Activated CD4-positive, alpha-beta T cell treated with anti-CD3 and anti-CD28 coated beads, Interleukin-2, amount 10 ng/mL, durations not matched to agents 24 days and 14 days (primary cell): Measurements from ENCODE around the gene IL34. TPM values are rescaled to one million over a fixed set of nuclear protein-coding genes. Genes with fewer than 3 reads are reported as not detected.

Source experiments
- DNase-seq: peaks from one replicate; pipeline ENCODE4 v3.0.0; 2022
- H3K27ac Mint-ChIP-seq: one replicate; pipeline ENCODE4 v1.8.0; 2022; ENCODE audit warnings: mild to moderate bottlenecking, mixed read lengths
- H3K27me3 Mint-ChIP-seq: one replicate; pipeline ENCODE4 v1.8.0; 2022; ENCODE audit warnings: mixed read lengths
- H3K36me3 Mint-ChIP-seq: one replicate; pipeline ENCODE4 v1.8.0; 2022; ENCODE audit warnings: low read depth, mild to moderate bottlenecking, mixed read lengths
- H3K4me1 Mint-ChIP-seq: one replicate; pipeline ENCODE4 v1.8.0; 2021; ENCODE audit warnings: mixed read lengths
- H3K4me3 Mint-ChIP-seq: one replicate; pipeline ENCODE4 v1.8.0; 2022; ENCODE audit warnings: mild to moderate bottlenecking, moderate library complexity, mixed read lengths
- H3K9me3 Mint-ChIP-seq: one replicate; pipeline ENCODE4 v1.8.0; 2021; ENCODE audit warnings: mixed read lengths
- intact Hi-C: fragments of 100-400 bp; cut with micrococcal nuclease; formaldehyde crosslinking; loops from one replicate; pipeline ENCODE4 v1.15.1; 2023
- total RNA-seq: library from RNA; stranded (reverse); gene quantifications from 2 replicates; pipeline ENCODE4 v1.2.3, GENCODE V29; 2022

IL34 gene
- total RNA-seq, 1 donor from 2014 or later, result 0.30 TPM

DNA sequence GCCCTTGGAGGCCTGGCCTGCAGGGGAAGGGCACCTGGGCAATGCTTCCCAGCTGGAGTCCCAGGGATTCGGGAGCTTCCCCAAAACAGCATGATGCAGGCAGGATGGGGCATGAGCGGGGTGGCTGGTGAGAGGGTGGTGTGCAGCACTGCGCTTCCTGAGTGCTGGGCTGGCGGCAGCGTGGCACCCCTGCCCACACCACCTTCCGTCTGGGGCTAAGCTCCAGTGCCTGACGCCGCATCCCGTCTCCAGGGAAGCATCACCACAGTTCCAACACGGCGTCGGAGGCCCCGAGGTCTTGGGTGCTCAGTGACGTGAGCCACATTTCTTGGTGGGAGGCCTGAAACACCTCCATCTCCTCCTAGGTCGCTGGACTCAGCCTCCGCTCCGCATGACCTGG is 53.3 kb downstream of the IL34 start:
- intact Hi-C loops, result loop anchor here (5.0 kb wide), 1 partner anchor 38 kb away; no protein-coding TSS in a partner anchor
- Mint-ChIP-seq H3K36me3 (peaks cover 6% of the 10 kb centered on the region), H3K9me3 (no peaks in the 10 kb centered on the region), H3K27ac (no peak overlapping the region), H3K4me3 (no peak overlapping the region), H3K4me1 (peaks cover 20% of the 10 kb centered on the region), H3K27me3 (no peaks in the 10 kb centered on the region)
- no peak for DNase-seq

DNA sequence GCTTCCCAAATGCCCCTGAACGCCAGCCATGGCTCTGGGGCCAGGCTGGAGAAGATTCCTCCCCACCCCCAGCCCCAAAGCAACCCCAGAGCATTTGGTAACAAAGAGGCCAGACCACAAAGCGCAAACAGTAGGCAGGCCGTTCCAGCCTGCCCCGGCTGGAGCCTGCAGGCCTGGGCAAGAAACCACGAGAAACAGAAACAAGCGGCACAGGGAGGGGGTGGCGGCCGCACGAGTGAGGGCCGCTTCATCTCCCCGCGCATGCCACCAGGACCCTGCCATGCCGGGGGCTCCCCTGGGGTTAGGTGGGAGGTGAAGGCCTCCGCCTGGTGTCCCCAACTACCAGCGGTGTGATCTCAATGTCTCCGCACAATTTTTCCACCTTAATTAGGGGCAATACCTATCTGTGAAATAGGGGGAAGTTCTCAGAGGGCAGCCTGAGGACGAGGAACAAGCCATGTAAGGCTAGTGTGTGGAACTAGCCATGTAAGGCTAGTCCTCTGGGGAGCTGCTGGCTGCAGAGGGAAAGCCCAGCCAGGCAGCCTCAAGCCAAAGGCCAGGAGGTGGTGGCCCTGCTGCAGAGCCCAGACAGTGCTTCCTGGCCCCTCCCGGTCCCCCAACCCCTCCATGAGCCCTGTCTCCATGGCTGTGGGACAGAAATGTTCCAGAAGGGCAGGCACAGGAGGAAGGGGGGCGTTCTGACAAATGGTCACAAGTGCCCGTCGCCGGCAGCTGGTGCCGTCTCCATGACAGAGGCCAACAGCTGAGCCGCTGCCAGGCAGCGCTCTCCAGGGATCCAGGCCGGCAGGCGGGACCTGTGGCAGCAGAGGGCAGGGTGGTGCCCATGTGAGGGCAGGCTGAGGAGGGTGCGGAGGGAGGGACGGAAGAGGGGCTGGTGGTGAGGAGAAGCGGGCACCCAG is 54.0 kb downstream of the IL34 start:
- no peaks in the 10 kb centered on the region for H3K27me3 Mint-ChIP-seq
- no peak for DNase-seq
- no peak overlapping the region for H3K27ac Mint-ChIP-seq
- H3K4me3 Mint-ChIP-seq, result no peak overlapping the region
- H3K36me3 Mint-ChIP-seq, result peaks cover 4% of the 10 kb centered on the region
- peaks cover 18% of the 10 kb centered on the region for H3K4me1 Mint-ChIP-seq
- no peaks in the 10 kb centered on the region for H3K9me3 Mint-ChIP-seq
- intact Hi-C loops, result no loop called here

- intact Hi-C loops, result no loop called here
- DNase-seq, result no peak
- peaks cover 4% of the 10 kb centered on the region for H3K36me3 Mint-ChIP-seq
- H3K4me1 Mint-ChIP-seq, result peaks cover 11% of the 10 kb centered on the region
- no peaks in the 10 kb centered on the region for H3K27me3 Mint-ChIP-seq
- no peak overlapping the region for H3K4me3 Mint-ChIP-seq
- H3K9me3 Mint-ChIP-seq, result no peaks in the 10 kb centered on the region
- no peak overlapping the region for H3K27ac Mint-ChIP-seq
Measured at GRCh38 chr16:70701036-70701435, 54.7 kb downstream of the IL34 start.

- peak overlapping the region; percentile 11 for H3K27ac Mint-ChIP-seq
- DNase-seq, result no peak
- H3K36me3 Mint-ChIP-seq, result peaks cover 4% of the 10 kb centered on the region
- peaks cover 7% of the 10 kb centered on the region for H3K4me1 Mint-ChIP-seq
- no peaks in the 10 kb centered on the region for H3K27me3 Mint-ChIP-seq
- H3K4me3 Mint-ChIP-seq, result no peak overlapping the region
- intact Hi-C loops, result no loop called here
- no peaks in the 10 kb centered on the region for H3K9me3 Mint-ChIP-seq
Measured at GRCh38 chr16:70701596-70701995, 55.2 kb downstream of the IL34 start.

DNA sequence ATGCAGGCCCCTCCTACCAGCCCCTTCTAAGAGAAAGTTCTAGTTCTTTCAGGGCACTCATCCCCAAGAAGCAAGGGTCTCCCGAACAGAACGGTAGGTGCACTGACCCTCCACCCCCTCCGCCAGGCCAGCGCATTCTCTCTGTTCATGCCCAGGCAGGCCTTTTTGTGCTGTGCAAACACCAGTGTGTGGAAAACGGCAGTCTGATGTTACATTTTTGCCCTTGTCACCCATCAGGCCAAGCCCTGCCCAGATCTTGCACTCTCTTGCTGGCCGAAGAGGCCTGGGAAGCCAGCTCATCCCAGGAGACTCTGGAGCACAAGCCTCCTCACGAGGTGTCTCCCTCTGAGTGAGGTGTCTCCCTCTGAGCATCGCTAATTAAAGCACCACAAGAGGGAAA is 55.6 kb downstream of the IL34 start:
- Mint-ChIP-seq H3K4me1 (peaks cover 3% of the 10 kb centered on the region), H3K36me3 (peaks cover 2% of the 10 kb centered on the region), H3K27me3 (no peaks in the 10 kb centered on the region), H3K9me3 (no peaks in the 10 kb centered on the region), H3K4me3 (no peak overlapping the region), H3K27ac (peak overlapping the region; percentile 45)
- intact Hi-C loops, result no loop called here
- no peak for DNase-seq

DNA sequence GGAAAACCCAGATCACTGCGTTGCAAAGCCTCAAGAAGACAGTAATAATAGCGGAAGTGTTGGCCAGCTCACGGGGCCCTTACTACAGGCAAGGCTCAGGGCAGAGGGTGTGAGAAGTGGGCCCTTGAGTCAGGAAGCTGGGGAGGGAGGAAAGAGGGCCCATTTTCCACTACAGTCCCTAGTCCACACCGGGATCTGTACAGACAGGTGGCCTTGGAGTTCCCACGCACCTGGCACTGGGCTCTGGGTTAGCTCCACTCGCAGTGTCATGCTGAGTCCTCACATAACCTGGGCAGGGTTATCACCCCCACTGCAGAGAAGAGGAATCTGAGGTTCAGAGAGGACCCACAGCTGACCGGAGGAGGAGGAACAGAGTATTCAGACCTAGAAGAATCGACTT is 56.3 kb downstream of the IL34 start:
- no peak overlapping the region for H3K27ac Mint-ChIP-seq
- H3K4me1 Mint-ChIP-seq, result peaks cover 2% of the 10 kb centered on the region
- H3K9me3 Mint-ChIP-seq, result no peaks in the 10 kb centered on the region
- H3K36me3 Mint-ChIP-seq, result peaks cover 2% of the 10 kb centered on the region
- no peaks in the 10 kb centered on the region for H3K27me3 Mint-ChIP-seq
- H3K4me3 Mint-ChIP-seq, result no peak overlapping the region
- intact Hi-C loops, result no loop called here
- no peak for DNase-seq

DNA sequence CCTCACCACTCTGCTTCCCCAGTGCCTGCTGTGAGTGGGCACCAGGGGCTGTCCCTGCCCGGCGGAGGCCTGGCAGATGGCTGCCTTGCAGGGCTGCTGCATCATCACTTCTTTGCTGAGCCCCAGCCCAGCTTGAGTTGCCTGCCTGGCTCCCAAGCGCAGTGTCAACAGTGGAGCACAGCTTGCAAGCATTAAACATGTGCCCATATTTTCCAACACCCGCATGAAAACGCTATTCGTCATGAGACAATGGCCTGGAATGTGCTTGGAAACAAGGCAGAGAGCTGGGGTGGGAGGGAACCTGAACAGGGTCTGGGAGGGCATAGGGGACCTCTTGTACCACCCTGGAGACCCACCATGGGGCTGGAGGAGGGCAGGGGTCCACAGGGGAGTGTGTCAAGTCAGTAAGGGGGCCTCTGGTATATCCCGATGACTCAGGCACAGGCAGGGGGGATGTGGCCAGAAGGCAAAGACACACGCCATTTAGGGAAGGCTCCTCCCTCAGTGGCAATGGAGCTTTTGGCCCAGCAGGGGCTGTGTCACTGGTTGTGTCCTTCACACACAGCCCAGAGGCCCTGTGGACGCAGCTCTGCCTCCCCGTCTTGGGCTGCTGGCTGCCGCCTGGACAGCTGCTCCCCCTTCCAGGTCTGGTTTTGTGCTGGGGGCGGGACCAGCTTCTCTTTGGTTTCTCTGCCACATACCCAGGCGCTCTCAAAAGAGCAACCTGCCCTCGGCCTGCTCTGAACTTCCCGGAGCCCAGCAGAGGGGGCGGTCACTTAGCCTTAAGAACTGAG is 56.9 kb downstream of the IL34 start:
- intact Hi-C loops, result no loop called here
- H3K9me3 Mint-ChIP-seq, result no peaks in the 10 kb centered on the region
- no peaks in the 10 kb centered on the region for H3K4me1 Mint-ChIP-seq
- H3K27ac Mint-ChIP-seq, result no peak overlapping the region
- H3K4me3 Mint-ChIP-seq, result no peak overlapping the region
- DNase-seq, result no peak
- no peaks in the 10 kb centered on the region for H3K27me3 Mint-ChIP-seq
- peaks cover 2% of the 10 kb centered on the region for H3K36me3 Mint-ChIP-seq

GRCh38 chr16:70703835-70704381 is 57.5 kb downstream of the IL34 start:
- no peak for DNase-seq
- Mint-ChIP-seq H3K9me3 (no peaks in the 10 kb centered on the region), H3K27ac (no peak overlapping the region), H3K27me3 (no peaks in the 10 kb centered on the region), H3K4me3 (no peak overlapping the region), H3K36me3 (no peaks in the 10 kb centered on the region), H3K4me1 (no peaks in the 10 kb centered on the region)
- intact Hi-C loops, result no loop called here

DNA sequence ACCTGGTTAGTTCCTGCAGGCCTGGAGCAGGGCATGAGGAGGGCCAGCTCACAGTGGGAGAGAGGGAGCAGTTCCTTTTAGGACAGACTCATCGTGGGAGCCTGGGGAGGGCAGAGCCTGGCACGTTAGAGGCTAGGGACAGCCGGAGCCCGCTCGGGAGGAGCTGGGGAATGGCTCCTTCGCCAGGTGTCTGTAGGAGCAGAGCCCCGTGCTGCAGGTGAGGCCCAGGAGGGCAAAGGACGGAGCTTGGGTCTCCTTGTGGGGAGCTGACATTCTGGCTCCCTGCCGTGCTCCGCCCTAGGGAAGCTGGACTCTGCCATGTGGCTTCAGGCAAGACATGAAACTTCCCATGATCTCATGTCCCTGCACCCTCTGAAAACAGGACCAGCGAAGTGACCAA is 58.2 kb downstream of the IL34 start:
- no peak overlapping the region for H3K4me3 Mint-ChIP-seq
- H3K4me1 Mint-ChIP-seq, result no peaks in the 10 kb centered on the region
- intact Hi-C loops, result no loop called here
- no peaks in the 10 kb centered on the region for H3K9me3 Mint-ChIP-seq
- DNase-seq, result no peak
- H3K27ac Mint-ChIP-seq, result no peak overlapping the region
- H3K36me3 Mint-ChIP-seq, result no peaks in the 10 kb centered on the region
- no peaks in the 10 kb centered on the region for H3K27me3 Mint-ChIP-seq

- Mint-ChIP-seq H3K4me1 (peaks cover 2% of the 10 kb centered on the region), H3K27me3 (no peaks in the 10 kb centered on the region), H3K4me3 (no peak overlapping the region), H3K9me3 (no peaks in the 10 kb centered on the region), H3K27ac (no peak overlapping the region), H3K36me3 (no peaks in the 10 kb centered on the region)
- no peak for DNase-seq
- intact Hi-C loops, result no loop called here
Measured at GRCh38 chr16:70705056-70705455, 58.7 kb downstream of the IL34 start.

DNA sequence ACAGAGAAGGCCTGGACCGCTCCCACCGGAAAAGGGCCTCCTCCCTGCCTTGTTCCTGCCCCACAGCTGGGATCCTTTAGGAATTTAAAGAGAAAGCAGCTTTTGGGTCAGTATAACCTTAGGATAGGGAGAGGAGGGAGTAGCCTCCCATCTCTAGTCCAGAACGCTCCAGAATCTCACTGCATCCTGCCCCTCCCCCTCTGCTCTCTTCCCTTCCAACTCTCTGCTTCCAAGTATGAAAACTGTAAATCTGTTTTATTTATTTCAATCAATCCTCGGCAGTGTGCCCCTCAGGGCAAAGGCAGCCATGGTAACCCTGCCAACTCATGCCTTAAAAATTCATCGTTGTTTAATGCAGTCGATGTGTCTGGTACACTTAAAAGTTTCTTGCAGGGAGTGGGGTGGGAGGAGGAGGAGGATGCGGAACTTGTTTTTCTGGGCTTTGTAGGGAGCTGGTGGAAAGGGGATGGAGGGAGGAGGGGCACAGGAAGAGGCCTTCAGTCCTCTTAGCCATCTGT is 60.6 kb downstream of the IL34 start:
- intact Hi-C loops, result no loop called here
- Mint-ChIP-seq H3K27me3 (no peaks in the 10 kb centered on the region), H3K4me3 (no peak overlapping the region), H3K27ac (no peak overlapping the region), H3K36me3 (no peaks in the 10 kb centered on the region), H3K4me1 (peaks cover 2% of the 10 kb centered on the region), H3K9me3 (no peaks in the 10 kb centered on the region)
- no peak for DNase-seq

- H3K27ac Mint-ChIP-seq, result no peak overlapping the region
- H3K4me1 Mint-ChIP-seq, result peaks cover 2% of the 10 kb centered on the region
- no peaks in the 10 kb centered on the region for H3K27me3 Mint-ChIP-seq
- H3K9me3 Mint-ChIP-seq, result no peaks in the 10 kb centered on the region
- H3K4me3 Mint-ChIP-seq, result no peak overlapping the region
- intact Hi-C loops, result no loop called here
- no peaks in the 10 kb centered on the region for H3K36me3 Mint-ChIP-seq
- no peak for DNase-seq
Measured at GRCh38 chr16:70708366-70709246, 62.2 kb downstream of the IL34 start.

GRCh38 chr16:70709457-70709856 is 63.1 kb downstream of the IL34 start:
- Mint-ChIP-seq H3K4me1 (peaks cover 2% of the 10 kb centered on the region), H3K36me3 (no peaks in the 10 kb centered on the region)

More at GRCh38 chr16:70709457-70709856, 63.1 kb downstream of the IL34 start:
- intact Hi-C loops, result no loop called here
- Mint-ChIP-seq H3K27me3 (no peaks in the 10 kb centered on the region), H3K4me3 (no peak overlapping the region), H3K27ac (no peak overlapping the region), H3K9me3 (no peaks in the 10 kb centered on the region)
- DNase-seq, result no peak
